ENCODE results near the gene NKIRAS1.

GRCh38 chr3:23873941-23874340 is 42.8 kb downstream of the NKIRAS1 start:
- TF ChIP-seq POU6F1 (CRISPR knock-in tag; IDR thresholded peaks at IDR 0.05; ENCODE audit: borderline replicate concordance, low read depth) (no peak), ISL1 (CRISPR knock-in tag; IDR thresholded peaks at IDR 0.05) (no peak)

Measured in SK-N-SH treated with all-trans-retinoic acid at 6 μM for 48 hours (cell line).